Fibroblast of pulmonary artery (primary cell): ENCODE data around the gene MYO1A.
"Not testable (repeated sequence)": the region's sequence is repeated elsewhere in the genome, so short reads cannot be mapped to it uniquely, and the experiment has no call there.

Source experiments
- DNase-seq: peaks from one replicate; pipeline ENCODE4 v3.0.0-alpha.2; 2010; ENCODE audit warnings: low read depth
- H3K4me3 ChIP-seq: replicated peaks from 2 replicates; pipeline ENCODE4 v1.5.1; 2011; ENCODE audit warnings: low read depth, mild to moderate bottlenecking, control low read depth, low read length, moderate library complexity
- TF ChIP-seq, protein P1 (sequence below): IDR thresholded peaks from 2 replicates; pipeline ENCODE4 v1.5.1; 2011; ENCODE audit warnings: mild to moderate bottlenecking, control low read depth, low read length, inconsistent platforms; ENCODE audit errors: missing control alignments

The MYO1A gene

DNA sequence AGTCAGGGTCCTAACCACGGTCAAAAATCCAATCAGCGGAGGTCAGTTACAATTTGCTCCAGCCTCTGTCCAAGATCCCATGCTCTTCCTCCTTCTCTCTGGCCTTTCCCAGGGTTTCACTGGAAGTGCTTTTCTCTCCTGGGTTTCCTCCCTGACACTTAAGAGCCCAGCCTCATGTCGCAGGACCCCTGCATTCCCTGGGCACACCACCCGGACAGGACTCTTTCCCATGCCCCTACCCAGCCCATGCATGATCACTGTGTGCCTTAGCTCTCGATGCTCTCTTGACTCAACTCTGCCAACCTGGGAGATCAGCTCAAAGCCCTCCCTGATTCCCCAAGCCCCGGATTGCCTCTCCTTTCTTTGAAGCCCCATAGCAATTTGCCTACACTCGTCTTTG is 18.1 kb downstream of the MYO1A start:
- TF ChIP-seq, protein P1, sequence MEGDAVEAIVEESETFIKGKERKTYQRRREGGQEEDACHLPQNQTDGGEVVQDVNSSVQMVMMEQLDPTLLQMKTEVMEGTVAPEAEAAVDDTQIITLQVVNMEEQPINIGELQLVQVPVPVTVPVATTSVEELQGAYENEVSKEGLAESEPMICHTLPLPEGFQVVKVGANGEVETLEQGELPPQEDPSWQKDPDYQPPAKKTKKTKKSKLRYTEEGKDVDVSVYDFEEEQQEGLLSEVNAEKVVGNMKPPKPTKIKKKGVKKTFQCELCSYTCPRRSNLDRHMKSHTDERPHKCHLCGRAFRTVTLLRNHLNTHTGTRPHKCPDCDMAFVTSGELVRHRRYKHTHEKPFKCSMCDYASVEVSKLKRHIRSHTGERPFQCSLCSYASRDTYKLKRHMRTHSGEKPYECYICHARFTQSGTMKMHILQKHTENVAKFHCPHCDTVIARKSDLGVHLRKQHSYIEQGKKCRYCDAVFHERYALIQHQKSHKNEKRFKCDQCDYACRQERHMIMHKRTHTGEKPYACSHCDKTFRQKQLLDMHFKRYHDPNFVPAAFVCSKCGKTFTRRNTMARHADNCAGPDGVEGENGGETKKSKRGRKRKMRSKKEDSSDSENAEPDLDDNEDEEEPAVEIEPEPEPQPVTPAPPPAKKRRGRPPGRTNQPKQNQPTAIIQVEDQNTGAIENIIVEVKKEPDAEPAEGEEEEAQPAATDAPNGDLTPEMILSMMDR, result no peak
- no peak overlapping the region for H3K4me3 ChIP-seq
- DNase-seq, result no peak

DNA sequence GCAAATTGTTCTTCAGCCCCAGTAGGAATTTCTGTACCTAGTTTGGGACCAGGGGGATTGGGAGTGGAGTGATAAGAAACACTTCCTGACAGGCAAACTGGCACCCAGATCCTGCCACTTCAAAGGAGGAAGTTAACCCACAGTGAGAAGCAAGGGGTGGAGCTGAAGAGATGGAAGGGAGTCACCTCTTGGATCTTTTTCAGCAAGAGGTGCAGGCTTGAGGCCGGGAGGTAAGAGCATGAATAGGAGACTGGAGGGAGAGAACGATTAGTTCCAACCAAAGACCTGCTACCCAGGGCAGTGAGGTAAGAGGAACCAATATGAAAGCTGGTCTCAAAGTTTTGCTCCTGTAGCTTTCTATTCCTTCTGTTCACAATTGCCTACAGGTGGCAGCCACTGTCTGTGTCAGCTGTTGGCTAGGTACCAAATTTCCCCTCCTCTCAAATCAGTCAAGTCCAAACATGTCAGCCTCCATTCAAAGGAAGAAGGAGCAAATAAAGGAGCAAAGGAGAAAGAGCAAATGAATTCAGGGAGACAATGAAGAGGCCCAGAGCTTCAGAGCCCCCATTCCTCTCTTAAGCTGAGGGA is 18.7 kb downstream of the MYO1A start:
- no peak for DNase-seq
- no peak overlapping the region for H3K4me3 ChIP-seq
- TF ChIP-seq, protein P1, result no peak

DNA sequence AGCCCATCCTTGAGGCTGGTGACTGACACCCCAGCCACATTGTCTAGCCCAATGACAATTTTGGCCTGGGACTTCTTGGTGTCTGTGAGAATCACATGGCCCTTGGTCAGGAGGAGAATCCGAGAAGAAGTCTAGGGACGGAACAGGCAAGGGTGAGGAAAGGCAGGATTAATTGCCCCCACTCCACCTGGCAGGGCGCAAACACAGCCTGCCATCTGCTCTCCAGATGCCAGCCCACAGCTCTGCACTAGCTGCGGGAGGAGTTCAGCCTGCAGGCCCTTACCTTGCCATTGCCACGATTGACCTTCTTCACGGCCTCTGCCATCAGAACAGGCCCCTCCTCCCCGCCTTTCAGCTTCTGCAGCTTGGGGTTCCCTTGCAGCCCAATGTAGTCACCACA is 20.5 kb downstream of the MYO1A start:
- DNase-seq, result no peak
- TF ChIP-seq, protein P1, result no peak
- H3K4me3 ChIP-seq, result no peak overlapping the region

DNA sequence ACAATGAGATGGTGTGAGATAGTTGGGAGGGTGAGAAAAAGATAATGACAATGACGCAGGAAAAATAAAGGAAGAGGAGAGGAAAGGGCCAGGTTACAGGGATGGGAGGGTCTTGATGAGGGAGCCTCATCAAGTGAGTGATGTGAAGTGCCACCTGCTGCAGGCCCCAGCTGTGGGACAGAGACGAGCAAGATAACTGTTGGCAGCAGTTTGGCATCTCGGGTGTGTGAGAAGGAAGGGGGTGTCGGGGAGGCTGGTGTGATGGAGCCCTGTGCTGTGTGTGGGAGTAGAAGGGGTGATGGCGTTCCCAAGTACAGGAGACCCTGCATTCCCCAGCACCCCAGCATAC is 22.1 kb downstream of the MYO1A start:
- no peak for DNase-seq
- TF ChIP-seq, protein P1, result no peak
- no peak overlapping the region for H3K4me3 ChIP-seq

DNA sequence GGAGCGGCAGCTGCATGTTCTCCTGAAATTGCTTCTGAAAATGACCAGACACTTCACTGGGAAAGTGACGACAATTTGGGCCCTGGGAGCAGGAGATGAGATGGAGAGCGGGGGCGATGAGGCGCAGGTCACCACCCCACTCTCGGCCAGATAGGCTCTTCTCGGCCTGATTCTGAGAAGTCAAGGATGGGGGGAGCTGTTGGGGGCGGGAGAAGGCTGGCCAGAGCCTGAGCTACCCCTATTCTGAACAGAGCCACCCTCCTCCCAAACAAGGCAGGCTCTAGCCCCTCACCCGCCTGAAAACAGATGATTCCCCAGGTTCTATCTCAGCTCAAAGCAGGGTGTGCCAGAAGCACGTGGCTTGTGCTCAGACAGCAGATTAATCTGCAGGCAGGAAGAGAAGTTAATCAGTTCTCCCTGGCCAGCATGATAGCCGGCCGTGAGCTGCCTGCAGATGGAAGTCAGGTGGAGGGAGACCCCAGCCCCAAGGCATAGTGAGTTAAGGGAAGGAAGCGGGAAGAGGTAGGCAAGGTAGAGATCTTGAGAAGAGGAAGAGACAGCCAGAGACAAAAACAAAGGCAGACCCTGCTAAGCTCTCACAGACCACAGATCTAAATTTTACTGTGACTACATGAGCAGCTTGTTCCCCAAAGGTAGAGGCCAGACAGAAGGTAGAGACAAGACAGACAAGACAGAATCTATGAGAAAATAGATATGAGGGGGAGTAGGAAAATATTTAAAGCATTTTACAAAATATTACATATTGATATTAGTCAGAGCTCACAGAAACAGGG is 22.7 kb downstream of the MYO1A start:
- no peak for DNase-seq
- TF ChIP-seq, protein P1, result no peak
- H3K4me3 ChIP-seq, result no peak overlapping the region

DNA sequence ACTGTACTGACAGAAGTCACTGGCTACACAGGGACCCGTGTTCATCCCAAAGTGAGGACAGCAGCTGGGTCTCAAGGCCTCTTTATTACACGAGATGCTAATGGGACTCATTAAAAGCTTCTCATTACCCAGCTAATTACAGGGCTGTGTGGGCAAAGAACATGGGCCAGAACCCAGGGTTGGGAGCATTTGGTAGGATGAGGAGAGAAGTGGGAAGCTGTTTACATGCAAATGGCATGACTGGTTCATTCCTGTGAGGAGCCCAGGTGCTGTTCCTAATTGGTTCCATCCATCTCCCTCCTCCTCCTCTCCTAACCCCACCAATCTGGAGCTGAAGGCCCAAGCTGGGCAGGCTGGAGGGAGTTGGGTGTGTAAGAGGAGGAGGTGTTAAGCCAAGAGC is 24.7 kb downstream of the MYO1A start:
- H3K4me3 ChIP-seq, result no peak overlapping the region
- DNase-seq, result no peak
- TF ChIP-seq, protein P1, result no peak

DNA sequence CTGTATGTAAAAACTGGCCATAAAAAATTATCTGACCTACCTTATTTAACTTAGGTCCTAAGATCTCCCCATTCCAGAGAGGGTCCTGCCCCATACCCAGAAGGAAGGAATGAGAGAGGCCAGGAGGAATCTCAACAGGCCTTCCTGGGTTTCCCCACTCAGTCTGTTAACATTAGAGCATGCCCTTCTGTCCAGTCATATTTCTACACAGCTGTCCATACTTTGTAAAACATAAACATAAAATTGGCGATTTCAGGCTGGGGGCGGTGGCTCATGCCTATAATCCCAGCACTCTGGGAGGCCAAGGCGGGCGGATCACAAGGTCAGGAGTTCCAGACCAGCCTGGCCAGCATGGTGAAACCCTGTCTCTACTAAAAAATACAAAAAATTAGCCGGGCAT is 27.6 kb downstream of the MYO1A start:
- DNase-seq, H3K4me3 ChIP-seq: not testable (repeated sequence)
